ENCODE data around the gene APBA2.
"Not testable (repeated sequence)": the region's sequence is repeated elsewhere in the genome, so short reads cannot be mapped to it uniquely, and the experiment has no call there.

GRCh38 chr15:28842210-28842609 is 43.6 kb upstream of the APBA2 start:
- TF ChIP-seq ZFX (IDR thresholded peaks at IDR 0.05); CTCF (conservative IDR thresholded peaks at IDR 0.05): not testable (repeated sequence)

Measured in C4-2B (cell line).